Keratinocyte (primary cell): ENCODE measurements around the gene TOB2. TPM values are rescaled to one million over a fixed set of nuclear protein-coding genes. Genes with fewer than 3 reads are reported as not detected.
A peak's percentile ranks its signal among the peaks of the same experiment; 100 is the strongest.

Experiments used
- DNase-seq: peaks from one replicate; pipeline ENCODE4 v3.0.0-alpha.2; 2011; ENCODE audit warnings: low read depth, missing footprints, low spot score
- FAIRE-seq: peaks from 2 replicates; lab custom pipeline; 2011; peaks lifted over from hg19 to GRCh38; lab: Jason Lieb, UNC
- H2AFZ ChIP-seq: 2 replicates; pipeline ENCODE4 v1.6.0; 2012; ENCODE audit warnings: low read length, control low read depth, inconsistent platforms; ENCODE audit not compliant: control insufficient read depth
- H3K27ac ChIP-seq: 2 replicates; pipeline ENCODE4 v1.5.1; 2011; ENCODE audit warnings: low read length; ENCODE audit not compliant: control insufficient read depth, insufficient read depth
- H3K27me3 ChIP-seq: 3 replicates; pipeline ENCODE4 v1.6.0; 2011; ENCODE audit warnings: low read length; ENCODE audit not compliant: control insufficient read depth, insufficient read depth; ENCODE audit errors: extremely low read depth
- H3K36me3 ChIP-seq, 2 experiments: 2 replicates in 1 of 2; 3 replicates in 1 of 2; pipeline ENCODE4 v1.5.1; 2011; ENCODE audit warnings: low read length in 2 of 2, mild to moderate bottlenecking in 1 of 2; ENCODE audit not compliant: control insufficient read depth in 2 of 2, insufficient read depth in 2 of 2; ENCODE audit errors: extremely low read depth in 1 of 2
- H3K4me1 ChIP-seq: 3 replicates; pipeline ENCODE4 v1.5.1; 2011; ENCODE audit warnings: low read length; ENCODE audit not compliant: control insufficient read depth, insufficient read depth; ENCODE audit errors: extremely low read depth
- H3K4me2 ChIP-seq: 3 replicates; pipeline ENCODE4 v1.6.0; 2011; ENCODE audit warnings: low read depth, low read length; ENCODE audit not compliant: control insufficient read depth, insufficient read depth; ENCODE audit errors: extremely low read depth
- H3K4me3 ChIP-seq, 3 experiments: fragments of 200-600 bp in 1 of 3; sonication (generic) in 1 of 3; 2 replicates in 2 of 3; 3 replicates in 1 of 3; pipeline ENCODE4 v1.5.1; 2011 to 2016; ENCODE audit warnings: low read length in 3 of 3, mild to moderate bottlenecking in 3 of 3, control low read depth in 2 of 3, inconsistent platforms in 1 of 3, low read depth in 1 of 3, mixed read lengths in 1 of 3, mixed run types in 1 of 3, moderate library complexity in 1 of 3; ENCODE audit not compliant: control insufficient read depth in 2 of 3, insufficient read depth in 2 of 3; ENCODE audit errors: extremely low read depth in 1 of 3
- H3K79me2 ChIP-seq: 2 replicates; pipeline ENCODE4 v1.6.0; 2012; ENCODE audit warnings: low read length; ENCODE audit not compliant: control insufficient read depth, insufficient read depth
- H3K9ac ChIP-seq: 3 replicates; pipeline ENCODE4 v1.6.0; 2011; ENCODE audit warnings: low read length; ENCODE audit not compliant: control insufficient read depth, insufficient read depth; ENCODE audit errors: extremely low read depth
- H3K9me1 ChIP-seq: 3 replicates; pipeline ENCODE4 v1.6.0; 2011; ENCODE audit warnings: low read length; ENCODE audit not compliant: control insufficient read depth, insufficient read depth; ENCODE audit errors: extremely low read depth
- H3K9me3 ChIP-seq: 2 replicates; pipeline ENCODE4 v1.5.1; 2012; ENCODE audit warnings: low read depth, low read length; ENCODE audit not compliant: control insufficient read depth
- H4K20me1 ChIP-seq: 3 replicates; pipeline ENCODE4 v1.6.0; 2011; ENCODE audit warnings: low read length; ENCODE audit not compliant: control insufficient read depth, insufficient read depth; ENCODE audit errors: extremely low read depth
- CTCF ChIP-seq, 3 experiments: IDR thresholded peaks in 1 of 3; conservative IDR thresholded peaks in 1 of 3; optimal IDR thresholded peaks in 1 of 3; 2 replicates in 2 of 3; 3 replicates in 1 of 3; pipeline versions ENCODE3 to v1.5.1; 2011; ENCODE audit warnings: low read length in 3 of 3, mild to moderate bottlenecking in 3 of 3, moderate library complexity in 2 of 3, control low read depth in 1 of 3, inconsistent platforms in 1 of 3; ENCODE audit not compliant: insufficient read depth in 2 of 3; ENCODE audit errors: extremely low read depth in 1 of 3
- EZH2 ChIP-seq: IDR thresholded peaks from one replicate; pipeline ENCODE4 v1.6.1; 2012; ENCODE audit warnings: inconsistent platforms, mild to moderate bottlenecking, low read length, moderate library complexity
- dilution Hi-C: fragments of 300-500 bp; cut with MboI; formaldehyde crosslinking; loops from one replicate; pipeline ENCODE4 v1.7.0; 2020; ENCODE audit warnings: low sequenced_read_pairs; ENCODE audit not compliant: extremely low pct_ligation_motif_present
- polyA plus RNA-seq, 5 experiments: library from polyadenylated mRNA; depleted of rRNA in 3 of 5; stranded (reverse) in 3 of 5; stranded (forward) in 1 of 5; unstranded in 1 of 5; fragments of >200 nt; gene quantifications; 1 replicate in 1 of 5; 2 replicates in 3 of 5; 3 replicates in 1 of 5; pipeline versions ENCODE4 v1.2.1 to v1.2.3, GENCODE V29; 2011 to 2012; ENCODE audit warnings: missing spikeins in 2 of 5, low read depth in 1 of 5, low replicate concordance in 1 of 5

The TOB2 gene
- polyA plus RNA-seq, 1 donor (not counting 4 experiments of a cell fraction or from before 2014, with no cell fraction given): 14.5 TPM

- H3K4me2 ChIP-seq: peak overlapping the region; percentile 92
- H3K36me3 ChIP-seq: peaks cover 23 to 27% of the 10 kb centered on the region in 2 experiments
- H3K9me1 ChIP-seq: no peaks in the 10 kb centered on the region
- H3K79me2 ChIP-seq: peaks cover 83% of the 10 kb centered on the region
- no peaks in the 10 kb centered on the region for H4K20me1 ChIP-seq
- peak overlapping the region; percentile 100 for H3K27ac ChIP-seq
- H2AFZ ChIP-seq: peak overlapping the region; percentile 83
- peaks cover 19% of the 10 kb centered on the region for H3K4me1 ChIP-seq
- DNase-seq (no peak), FAIRE-seq (no peak)
- no peaks in the 10 kb centered on the region for H3K9me3 ChIP-seq
- peak overlapping the region; percentile 98 for H3K9ac ChIP-seq
- peak in 1 of 3 experiments; percentile 24 for TF ChIP-seq CTCF (optimal IDR thresholded peaks at IDR 0.05 in 1 of 3, IDR thresholded peaks at IDR 0.05 in 1 of 3, conservative IDR thresholded peaks at IDR 0.05 in 1 of 3; ENCODE audit: extremely low read depth in 1 of 3, insufficient read depth in 2 of 3, low read length in 3 of 3)
- no peak for TF ChIP-seq EZH2
- dilution Hi-C loops: no loop called here
- H3K27me3 ChIP-seq: no peaks in the 10 kb centered on the region
- H3K4me3 ChIP-seq: peak overlapping the region; percentile 89 to 98 (median 94)
Measured at GRCh38 chr22:41469218-41469851, 22.7 kb upstream of the TOB2 start.

GRCh38 chr22:41468381-41469217, 22.0 kb upstream of the TOB2 start, which contains the start of the genes ACO2 and PHF5A:
ACO2 (plus strand) TSS chr22:41469117; CDS start chr22:41469147, 30 bp downstream.
PHF5A (minus strand) TSS chr22:41468692; CDS start chr22:41468653, 39 bp downstream.
- peak within 1 kb of the TSS; percentile 100 for H3K27ac ChIP-seq
- no peaks in the 10 kb centered on the region for H3K9me1 ChIP-seq
- H3K9me3 ChIP-seq: no peaks in the 10 kb centered on the region
- peaks cover 78% of the 10 kb centered on the region for H3K79me2 ChIP-seq
- no peak for TF ChIP-seq EZH2
- TF ChIP-seq CTCF (optimal IDR thresholded peaks at IDR 0.05 in 1 of 3, IDR thresholded peaks at IDR 0.05 in 1 of 3, conservative IDR thresholded peaks at IDR 0.05 in 1 of 3; ENCODE audit: extremely low read depth in 1 of 3, insufficient read depth in 2 of 3, low read length in 3 of 3): no peak
- dilution Hi-C loops: no loop called here
- peak within 1 kb of the TSS; percentile 89 to 98 (median 94) for H3K4me3 ChIP-seq
- no peaks in the 10 kb centered on the region for H3K27me3 ChIP-seq
- H3K36me3 ChIP-seq: peaks cover 26 to 33% of the 10 kb centered on the region in 2 experiments
- peak; percentile 76 for DNase-seq
- peak; percentile 75 for FAIRE-seq
- H4K20me1 ChIP-seq: no peaks in the 10 kb centered on the region
- H2AFZ ChIP-seq: peak within 1 kb of the TSS; percentile 96
- peaks cover 19% of the 10 kb centered on the region for H3K4me1 ChIP-seq
- peak within 1 kb of the TSS; percentile 98 for H3K9ac ChIP-seq
- peak within 1 kb of the TSS; percentile 95 for H3K4me2 ChIP-seq
